Hippocampal formation (tissue), 2 donors: ENCODE measurements around the gene RAD21L1.

Source experiments
- DNase-seq, 2 donors: peaks; one replicate each; lab custom pipeline; 2025; lab: John Stamatoyannopoulos, UW

Gene RAD21L1

GRCh38 chr20:1295276-1295930 lies 69.6 kb downstream of the RAD21L1 start:
- DNase-seq: no peak

- DNase-seq: no peak
Observed at GRCh38 chr20:1296117-1296610, 70.3 kb downstream of the RAD21L1 start.

GRCh38 chr20:1296922-1297321 lies 71.1 kb downstream of the RAD21L1 start:
- DNase-seq: no peak

GRCh38 chr20:1297486-1297885 lies 71.6 kb downstream of the RAD21L1 start:
- DNase-seq: no peak

GRCh38 chr20:1298166-1298565 lies 72.3 kb downstream of the RAD21L1 start:
- no peak for DNase-seq

GRCh38 chr20:1298888-1299511 lies 73.2 kb downstream of the RAD21L1 start:
- DNase-seq: no peak

- no peak for DNase-seq
Observed at GRCh38 chr20:1299522-1299921, 73.7 kb downstream of the RAD21L1 start.

GRCh38 chr20:1300083-1300840 lies 74.4 kb downstream of the RAD21L1 start:
- DNase-seq: no peak

- no peak for DNase-seq
Observed at GRCh38 chr20:1301031-1301529, 75.2 kb downstream of the RAD21L1 start.

GRCh38 chr20:1302685-1303541 lies 77.1 kb downstream of the RAD21L1 start:
- DNase-seq: no peak

- no peak for DNase-seq
Observed at GRCh38 chr20:1304710-1305515, 79.1 kb downstream of the RAD21L1 start.
